ENCODE results near the gene HDAC3.

DNA sequence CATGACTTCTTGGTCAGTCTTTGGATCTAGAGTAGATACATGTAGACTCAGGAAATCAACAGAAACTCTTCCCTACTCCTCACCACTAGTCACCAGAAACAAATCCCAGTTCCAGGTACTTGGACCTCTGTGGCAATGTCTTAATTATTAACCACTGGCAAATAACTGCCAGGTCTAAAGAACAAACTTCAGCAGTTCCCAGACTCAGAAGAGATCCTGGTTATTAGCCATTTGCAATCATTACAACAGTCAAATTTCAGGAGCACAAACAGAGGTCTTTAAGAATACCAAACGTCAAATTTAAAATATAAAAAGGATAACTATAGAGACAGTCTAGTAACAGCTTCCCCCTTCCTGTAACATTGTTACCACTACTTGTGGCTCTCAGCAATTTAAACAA lies 28.1 kb downstream of the HDAC3 start:
- TF ChIP-seq, protein P1, sequence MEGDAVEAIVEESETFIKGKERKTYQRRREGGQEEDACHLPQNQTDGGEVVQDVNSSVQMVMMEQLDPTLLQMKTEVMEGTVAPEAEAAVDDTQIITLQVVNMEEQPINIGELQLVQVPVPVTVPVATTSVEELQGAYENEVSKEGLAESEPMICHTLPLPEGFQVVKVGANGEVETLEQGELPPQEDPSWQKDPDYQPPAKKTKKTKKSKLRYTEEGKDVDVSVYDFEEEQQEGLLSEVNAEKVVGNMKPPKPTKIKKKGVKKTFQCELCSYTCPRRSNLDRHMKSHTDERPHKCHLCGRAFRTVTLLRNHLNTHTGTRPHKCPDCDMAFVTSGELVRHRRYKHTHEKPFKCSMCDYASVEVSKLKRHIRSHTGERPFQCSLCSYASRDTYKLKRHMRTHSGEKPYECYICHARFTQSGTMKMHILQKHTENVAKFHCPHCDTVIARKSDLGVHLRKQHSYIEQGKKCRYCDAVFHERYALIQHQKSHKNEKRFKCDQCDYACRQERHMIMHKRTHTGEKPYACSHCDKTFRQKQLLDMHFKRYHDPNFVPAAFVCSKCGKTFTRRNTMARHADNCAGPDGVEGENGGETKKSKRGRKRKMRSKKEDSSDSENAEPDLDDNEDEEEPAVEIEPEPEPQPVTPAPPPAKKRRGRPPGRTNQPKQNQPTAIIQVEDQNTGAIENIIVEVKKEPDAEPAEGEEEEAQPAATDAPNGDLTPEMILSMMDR (IDR thresholded peaks at IDR 0.05): no peak
- no peak for TF ChIP-seq ZFX (IDR thresholded peaks at IDR 0.05; ENCODE audit: borderline replicate concordance)
